ENCODE data around the gene MACF1. TPM values are rescaled to one million over a fixed set of nuclear protein-coding genes. Genes with fewer than 3 reads are reported as not detected.
A peak's percentile ranks its signal among the peaks of the same experiment; 100 is the strongest.

The MACF1 gene
- total and polyA plus RNA-seq, 5 donors from 2014 or later = 21.8 to 431 (median 26.2) TPM

- Histone ChIP-seq H3K27ac (ENCODE audit: insufficient read depth, low read length, poor library complexity, severe bottlenecking) (no peak overlapping the region), H3K9me3 (ENCODE audit: control insufficient read depth in 2 of 2, low read length in 2 of 2) (no peaks in the 10 kb centered on the region), H3K4me3 (ENCODE audit: low read depth, low read length) (no peak overlapping the region), H3K27me3 (ENCODE audit: control insufficient read depth, insufficient read depth, low read length) (no peaks in the 10 kb centered on the region), H3K4me1 (ENCODE audit: control insufficient read depth, insufficient read depth, low read length, poor library complexity, severe bottlenecking) (no peaks in the 10 kb centered on the region), H3K36me3 (ENCODE audit: control insufficient read depth, insufficient read depth, low read length) (peaks cover 89% of the 10 kb centered on the region)
- peaks cover 54% of the 10 kb centered on the region for H3K36me3 Mint-ChIP-seq
- H3K27ac Mint-ChIP-seq = peak overlapping the region in 2 of 3 donors; percentile 15 to 73
- no peak overlapping the region for H3K4me3 Mint-ChIP-seq
- DNase-seq (no peak), ATAC-seq (ENCODE audit: low read depth in 2 of 2) (no peak)
- no peaks in the 10 kb centered on the region for H3K27me3 Mint-ChIP-seq
- H3K9me3 Mint-ChIP-seq = no peaks in the 10 kb centered on the region
- peaks cover 0 to 13% (median 6%) of the 10 kb centered on the region in 4 donors for H3K4me1 Mint-ChIP-seq
Measured at GRCh38 chr1:39337067-39337466, 132.6 kb downstream of the MACF1 start.

- no peak overlapping the region for H3K27ac ChIP-seq (ENCODE audit: insufficient read depth, low read length, poor library complexity, severe bottlenecking)
- Mint-ChIP-seq H3K4me3 (no peak overlapping the region), H3K27me3 (no peaks in the 10 kb centered on the region), H3K36me3 (peaks cover 48% of the 10 kb centered on the region), H3K27ac (no peak overlapping the region), H3K9me3 (no peaks in the 10 kb centered on the region), H3K4me1 (peaks cover 0 to 9% (median 2%) of the 10 kb centered on the region in 4 donors)
- H3K36me3 ChIP-seq (ENCODE audit: control insufficient read depth, insufficient read depth, low read length) = peaks cover 83% of the 10 kb centered on the region
- ATAC-seq (ENCODE audit: low read depth in 2 of 2) = no peak
- no peak for DNase-seq
- H3K4me1 ChIP-seq (ENCODE audit: control insufficient read depth, insufficient read depth, low read length, poor library complexity, severe bottlenecking) = no peaks in the 10 kb centered on the region
- no peaks in the 10 kb centered on the region for H3K27me3 ChIP-seq (ENCODE audit: control insufficient read depth, insufficient read depth, low read length)
- no peak overlapping the region for H3K4me3 ChIP-seq (ENCODE audit: low read depth, low read length)
- H3K9me3 ChIP-seq (ENCODE audit: control insufficient read depth in 2 of 2, low read length in 2 of 2) = no peaks in the 10 kb centered on the region
Measured at GRCh38 chr1:39342776-39343175, 138.3 kb downstream of the MACF1 start.

- Histone ChIP-seq H3K4me1 (ENCODE audit: control insufficient read depth, insufficient read depth, low read length, poor library complexity, severe bottlenecking) (no peaks in the 10 kb centered on the region), H3K27me3 (ENCODE audit: control insufficient read depth, insufficient read depth, low read length) (no peaks in the 10 kb centered on the region), H3K4me3 (ENCODE audit: low read depth, low read length) (no peak overlapping the region), H3K27ac (ENCODE audit: insufficient read depth, low read length, poor library complexity, severe bottlenecking) (no peak overlapping the region), H3K9me3 (ENCODE audit: control insufficient read depth in 2 of 2, low read length in 2 of 2) (no peaks in the 10 kb centered on the region), H3K36me3 (ENCODE audit: control insufficient read depth, insufficient read depth, low read length) (peaks cover 84% of the 10 kb centered on the region)
- ATAC-seq (ENCODE audit: low read depth in 2 of 2) (no peak), DNase-seq (no peak)
- Mint-ChIP-seq H3K4me3 (peak overlapping the region in 1 of 4 donors; percentile 15), H3K27ac (peak overlapping the region in 2 of 3 donors; percentile 39 to 55), H3K27me3 (no peaks in the 10 kb centered on the region), H3K4me1 (peaks cover 0 to 6% (median 2%) of the 10 kb centered on the region in 4 donors), H3K9me3 (no peaks in the 10 kb centered on the region), H3K36me3 (peaks cover 48% of the 10 kb centered on the region)
Measured at GRCh38 chr1:39344394-39345154, 140.1 kb downstream of the MACF1 start.

- Mint-ChIP-seq H3K27ac (peak overlapping the region in 2 of 3 donors; percentile 46 to 51), H3K9me3 (no peaks in the 10 kb centered on the region), H3K36me3 (peaks cover 54% of the 10 kb centered on the region), H3K4me3 (no peak overlapping the region), H3K4me1 (peaks cover 0 to 6% (median 2%) of the 10 kb centered on the region in 4 donors), H3K27me3 (no peaks in the 10 kb centered on the region)
- H3K27ac ChIP-seq (ENCODE audit: insufficient read depth, low read length, poor library complexity, severe bottlenecking) = no peak overlapping the region
- H3K4me3 ChIP-seq (ENCODE audit: low read depth, low read length) = no peak overlapping the region
- no peaks in the 10 kb centered on the region for H3K27me3 ChIP-seq (ENCODE audit: control insufficient read depth, insufficient read depth, low read length)
- no peaks in the 10 kb centered on the region for H3K4me1 ChIP-seq (ENCODE audit: control insufficient read depth, insufficient read depth, low read length, poor library complexity, severe bottlenecking)
- no peak for ATAC-seq (ENCODE audit: low read depth in 2 of 2)
- H3K36me3 ChIP-seq (ENCODE audit: control insufficient read depth, insufficient read depth, low read length) = peaks cover 84% of the 10 kb centered on the region
- no peaks in the 10 kb centered on the region for H3K9me3 ChIP-seq (ENCODE audit: control insufficient read depth in 2 of 2, low read length in 2 of 2)
- DNase-seq = no peak
Measured at GRCh38 chr1:39346872-39347271, 142.4 kb downstream of the MACF1 start.

- Mint-ChIP-seq H3K4me1 (peaks cover 0 to 6% (median 2%) of the 10 kb centered on the region in 4 donors), H3K36me3 (peaks cover 51% of the 10 kb centered on the region), H3K27me3 (no peaks in the 10 kb centered on the region), H3K27ac (peak overlapping the region in 1 of 3 donors; percentile 9), H3K9me3 (no peaks in the 10 kb centered on the region), H3K4me3 (no peak overlapping the region)
- Histone ChIP-seq H3K27me3 (ENCODE audit: control insufficient read depth, insufficient read depth, low read length) (no peaks in the 10 kb centered on the region), H3K27ac (ENCODE audit: insufficient read depth, low read length, poor library complexity, severe bottlenecking) (no peak overlapping the region), H3K4me3 (ENCODE audit: low read depth, low read length) (no peak overlapping the region), H3K36me3 (ENCODE audit: control insufficient read depth, insufficient read depth, low read length) (peaks cover 85% of the 10 kb centered on the region), H3K4me1 (ENCODE audit: control insufficient read depth, insufficient read depth, low read length, poor library complexity, severe bottlenecking) (no peaks in the 10 kb centered on the region), H3K9me3 (ENCODE audit: control insufficient read depth in 2 of 2, low read length in 2 of 2) (no peaks in the 10 kb centered on the region)
- DNase-seq = no peak
- ATAC-seq (ENCODE audit: low read depth in 2 of 2) = no peak
Measured at GRCh38 chr1:39348278-39348677, 143.8 kb downstream of the MACF1 start.

GRCh38 chr1:39352881-39353280 lies 148.4 kb downstream of the MACF1 start:
- Mint-ChIP-seq H3K36me3 (peaks cover 55% of the 10 kb centered on the region), H3K4me1 (peaks cover 0 to 4% (median 3%) of the 10 kb centered on the region in 4 donors), H3K27me3 (no peaks in the 10 kb centered on the region), H3K27ac (peak overlapping the region in 1 of 3 donors; percentile 0), H3K9me3 (no peaks in the 10 kb centered on the region), H3K4me3 (no peak overlapping the region)
- no peaks in the 10 kb centered on the region for H3K4me1 ChIP-seq (ENCODE audit: control insufficient read depth, insufficient read depth, low read length, poor library complexity, severe bottlenecking)
- no peaks in the 10 kb centered on the region for H3K9me3 ChIP-seq (ENCODE audit: control insufficient read depth in 2 of 2, low read length in 2 of 2)
- no peak overlapping the region for H3K4me3 ChIP-seq (ENCODE audit: low read depth, low read length)
- ATAC-seq (ENCODE audit: low read depth in 2 of 2) = no peak
- no peak for DNase-seq
- peaks cover 98% of the 10 kb centered on the region for H3K36me3 ChIP-seq (ENCODE audit: control insufficient read depth, insufficient read depth, low read length)
- no peaks in the 10 kb centered on the region for H3K27me3 ChIP-seq (ENCODE audit: control insufficient read depth, insufficient read depth, low read length)
- H3K27ac ChIP-seq (ENCODE audit: insufficient read depth, low read length, poor library complexity, severe bottlenecking) = no peak overlapping the region

GRCh38 chr1:39354572-39354971 lies 150.1 kb downstream of the MACF1 start:
- peaks cover 58% of the 10 kb centered on the region for H3K36me3 Mint-ChIP-seq
- no peaks in the 10 kb centered on the region for H3K4me1 ChIP-seq (ENCODE audit: control insufficient read depth, insufficient read depth, low read length, poor library complexity, severe bottlenecking)
- H3K4me1 Mint-ChIP-seq = peaks cover 0 to 4% (median 3%) of the 10 kb centered on the region in 4 donors

GRCh38 chr1:39358491-39358890 lies 154.0 kb downstream of the MACF1 start:
- Mint-ChIP-seq H3K27ac (peak overlapping the region; percentile 3 to 87 (median 60)), H3K4me1 (peaks cover 0 to 5% (median 3%) of the 10 kb centered on the region in 4 donors)

More at GRCh38 chr1:39354572-39354971, 150.1 kb downstream of the MACF1 start:
- Histone ChIP-seq H3K4me3 (ENCODE audit: low read depth, low read length) (no peak overlapping the region), H3K27ac (ENCODE audit: insufficient read depth, low read length, poor library complexity, severe bottlenecking) (no peak overlapping the region), H3K36me3 (ENCODE audit: control insufficient read depth, insufficient read depth, low read length) (peaks cover 98% of the 10 kb centered on the region), H3K27me3 (ENCODE audit: control insufficient read depth, insufficient read depth, low read length) (no peaks in the 10 kb centered on the region), H3K9me3 (ENCODE audit: control insufficient read depth in 2 of 2, low read length in 2 of 2) (no peaks in the 10 kb centered on the region)
- Mint-ChIP-seq H3K9me3 (no peaks in the 10 kb centered on the region), H3K27ac (no peak overlapping the region), H3K4me3 (no peak overlapping the region), H3K27me3 (no peaks in the 10 kb centered on the region)
- DNase-seq (no peak), ATAC-seq (ENCODE audit: low read depth in 2 of 2) (no peak)

More at GRCh38 chr1:39358491-39358890, 154.0 kb downstream of the MACF1 start:
- Mint-ChIP-seq H3K9me3 (no peaks in the 10 kb centered on the region), H3K36me3 (peaks cover 56% of the 10 kb centered on the region), H3K4me3 (no peak overlapping the region), H3K27me3 (no peaks in the 10 kb centered on the region)
- H3K4me3 ChIP-seq (ENCODE audit: low read depth, low read length) = no peak overlapping the region
- ATAC-seq (ENCODE audit: low read depth in 2 of 2) (no peak), DNase-seq (no peak)
- no peaks in the 10 kb centered on the region for H3K4me1 ChIP-seq (ENCODE audit: control insufficient read depth, insufficient read depth, low read length, poor library complexity, severe bottlenecking)
- H3K27me3 ChIP-seq (ENCODE audit: control insufficient read depth, insufficient read depth, low read length) = no peaks in the 10 kb centered on the region
- no peak overlapping the region for H3K27ac ChIP-seq (ENCODE audit: insufficient read depth, low read length, poor library complexity, severe bottlenecking)
- peaks cover 92% of the 10 kb centered on the region for H3K36me3 ChIP-seq (ENCODE audit: control insufficient read depth, insufficient read depth, low read length)
- H3K9me3 ChIP-seq (ENCODE audit: control insufficient read depth in 2 of 2, low read length in 2 of 2) = no peaks in the 10 kb centered on the region

Data from CD4-positive, CD25-positive, alpha-beta regulatory T cell (primary cell).